Measurements from ENCODE around the gene FNDC3A.

DNA sequence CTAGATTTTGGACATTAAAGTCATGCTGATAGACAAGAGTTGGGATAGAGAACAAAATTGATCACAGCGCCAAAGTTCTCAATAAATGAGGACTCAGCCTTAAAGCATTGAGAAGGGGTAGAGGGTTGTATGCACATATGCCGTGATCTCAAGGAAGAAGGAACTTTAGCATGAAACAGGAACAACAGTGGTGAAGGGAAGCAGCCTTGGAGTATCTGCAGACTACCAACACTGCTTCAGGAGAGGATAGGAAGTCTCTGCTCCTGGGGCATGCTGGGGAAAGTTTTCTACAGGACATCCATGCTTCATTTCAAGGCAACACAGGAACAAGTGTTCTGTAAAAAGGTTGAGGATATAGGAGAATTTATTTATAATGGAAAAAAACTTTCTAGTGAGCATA, 132.5 kb downstream of the FNDC3A start:
- TF ChIP-seq, protein P1, sequence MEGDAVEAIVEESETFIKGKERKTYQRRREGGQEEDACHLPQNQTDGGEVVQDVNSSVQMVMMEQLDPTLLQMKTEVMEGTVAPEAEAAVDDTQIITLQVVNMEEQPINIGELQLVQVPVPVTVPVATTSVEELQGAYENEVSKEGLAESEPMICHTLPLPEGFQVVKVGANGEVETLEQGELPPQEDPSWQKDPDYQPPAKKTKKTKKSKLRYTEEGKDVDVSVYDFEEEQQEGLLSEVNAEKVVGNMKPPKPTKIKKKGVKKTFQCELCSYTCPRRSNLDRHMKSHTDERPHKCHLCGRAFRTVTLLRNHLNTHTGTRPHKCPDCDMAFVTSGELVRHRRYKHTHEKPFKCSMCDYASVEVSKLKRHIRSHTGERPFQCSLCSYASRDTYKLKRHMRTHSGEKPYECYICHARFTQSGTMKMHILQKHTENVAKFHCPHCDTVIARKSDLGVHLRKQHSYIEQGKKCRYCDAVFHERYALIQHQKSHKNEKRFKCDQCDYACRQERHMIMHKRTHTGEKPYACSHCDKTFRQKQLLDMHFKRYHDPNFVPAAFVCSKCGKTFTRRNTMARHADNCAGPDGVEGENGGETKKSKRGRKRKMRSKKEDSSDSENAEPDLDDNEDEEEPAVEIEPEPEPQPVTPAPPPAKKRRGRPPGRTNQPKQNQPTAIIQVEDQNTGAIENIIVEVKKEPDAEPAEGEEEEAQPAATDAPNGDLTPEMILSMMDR (IDR thresholded peaks at IDR 0.05) = no peak
- TF ChIP-seq POLR2A (IDR thresholded peaks at IDR 0.05) = no peak

Data from thyroid gland (tissue), 4 donors.